IPS-18c (cell line): ENCODE data around the gene CTNNA3.
"Not testable (repeated sequence)": the region's sequence is repeated elsewhere in the genome, so short reads cannot be mapped to it uniquely, and the experiment has no call there.

Experiments used
- H3K4me3 ChIP-seq: 2 replicates; pipeline ENCODE4 v1.7.0; 2013; ENCODE audit warnings: low read depth, mild to moderate bottlenecking, low read length, moderate library complexity; ENCODE audit not compliant: insufficient read depth
- H3K9me3 ChIP-seq: one replicate; pipeline ENCODE4 v1.6.1; 2013; ENCODE audit warnings: mild to moderate bottlenecking, low read length, moderate library complexity; ENCODE audit not compliant: control insufficient read depth, insufficient read depth

The CTNNA3 gene

DNA sequence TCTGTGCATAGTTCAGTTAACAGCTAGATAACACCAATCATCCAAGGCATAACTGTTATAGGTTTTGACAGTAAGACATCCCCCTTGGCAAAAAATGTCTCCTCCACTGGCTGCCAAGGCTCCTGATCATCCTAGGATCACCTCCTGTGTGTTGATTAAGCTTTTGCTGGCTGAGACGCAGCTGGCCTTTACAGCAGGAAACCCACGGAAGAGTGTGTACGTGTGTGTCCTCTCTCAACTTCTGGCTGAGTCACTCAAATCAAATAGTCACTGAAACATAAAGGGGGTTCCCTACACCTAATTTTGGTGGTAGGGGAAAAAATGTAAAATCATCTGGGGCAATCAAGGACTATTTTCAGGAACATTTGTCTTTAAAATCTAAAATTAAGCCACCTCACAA lies 208.8 kb downstream of the CTNNA3 start:
- H3K9me3 ChIP-seq = no peaks in the 10 kb centered on the region
- no peak overlapping the region for H3K4me3 ChIP-seq

DNA sequence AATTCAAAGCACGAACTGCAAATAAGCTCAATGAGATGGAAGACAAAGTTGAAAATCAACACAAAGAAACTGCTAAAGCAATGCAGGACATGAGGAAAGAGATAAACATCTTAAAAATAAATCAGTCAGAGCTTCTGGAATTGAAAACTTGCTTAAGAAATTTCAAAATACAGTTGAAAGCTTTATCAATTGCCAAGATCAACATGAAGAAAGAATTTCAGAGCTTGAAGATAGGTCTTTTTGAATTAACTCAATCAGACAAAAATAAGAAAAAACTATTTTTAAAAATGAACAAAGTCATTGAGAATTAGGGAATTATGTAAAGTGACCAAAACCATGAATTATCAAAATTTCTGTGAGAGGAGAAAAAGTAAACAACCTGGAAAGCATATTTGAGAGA lies 218.1 kb downstream of the CTNNA3 start:
- Histone ChIP-seq H3K9me3 (no peaks in the 10 kb centered on the region), H3K4me3 (no peak overlapping the region)

DNA sequence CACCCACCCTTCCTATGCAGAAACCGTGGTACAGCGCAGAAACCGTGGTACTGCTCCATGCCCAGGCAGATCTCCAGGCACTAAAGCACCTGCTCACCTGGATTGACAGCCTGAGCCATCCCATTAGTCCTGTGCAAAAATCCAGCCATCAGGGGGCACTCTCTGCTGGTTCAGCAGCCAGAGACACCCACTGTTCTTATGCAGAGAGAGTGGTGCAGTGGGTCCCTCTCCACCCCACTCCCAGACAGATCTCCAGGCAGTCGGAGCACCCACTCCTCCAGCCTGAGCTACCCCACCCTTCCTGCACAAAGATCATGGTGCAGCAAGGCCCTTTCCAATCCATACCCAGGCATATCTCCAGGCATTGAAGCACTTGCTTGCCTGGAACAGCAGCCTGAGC lies 219.8 kb downstream of the CTNNA3 start:
- Histone ChIP-seq H3K9me3 (no peaks in the 10 kb centered on the region), H3K4me3 (no peak overlapping the region)

DNA sequence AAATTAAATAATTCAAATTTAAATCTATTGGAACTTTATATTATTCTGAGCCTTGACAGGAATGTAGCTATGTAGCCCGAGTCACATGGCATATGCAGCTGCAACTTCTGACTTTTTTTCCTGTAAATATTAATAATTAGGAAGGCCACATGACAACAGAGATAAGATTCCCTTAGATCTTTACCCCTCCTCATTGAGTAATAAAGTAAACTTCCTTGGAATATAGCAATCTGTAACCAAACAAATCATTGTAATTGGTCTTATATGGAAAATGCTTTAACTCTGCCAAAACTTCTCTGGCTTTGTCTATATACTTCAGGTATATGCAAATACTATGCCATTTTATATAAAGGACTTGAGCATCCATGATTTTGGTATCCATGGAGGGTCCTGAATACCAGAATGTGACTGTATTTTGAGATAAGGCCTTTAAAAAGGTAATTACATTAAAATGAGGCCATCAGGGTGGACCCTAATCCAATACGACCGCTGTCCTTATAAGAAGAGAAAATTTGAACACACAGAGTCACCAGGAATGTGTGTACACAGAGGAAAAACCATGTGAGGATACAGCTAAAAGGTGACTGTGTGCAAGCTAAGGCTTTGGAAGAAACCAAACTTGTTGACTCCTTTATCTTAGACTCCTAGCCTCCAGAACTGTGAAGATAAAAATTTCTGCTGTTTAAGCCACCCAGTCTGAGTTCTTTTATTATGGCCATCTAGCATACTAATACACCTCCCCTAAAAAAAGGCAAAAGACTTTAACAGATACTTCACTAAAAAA lies 222.0 kb downstream of the CTNNA3 start:
- Histone ChIP-seq H3K9me3 (no peaks in the 10 kb centered on the region), H3K4me3 (no peak overlapping the region)

DNA sequence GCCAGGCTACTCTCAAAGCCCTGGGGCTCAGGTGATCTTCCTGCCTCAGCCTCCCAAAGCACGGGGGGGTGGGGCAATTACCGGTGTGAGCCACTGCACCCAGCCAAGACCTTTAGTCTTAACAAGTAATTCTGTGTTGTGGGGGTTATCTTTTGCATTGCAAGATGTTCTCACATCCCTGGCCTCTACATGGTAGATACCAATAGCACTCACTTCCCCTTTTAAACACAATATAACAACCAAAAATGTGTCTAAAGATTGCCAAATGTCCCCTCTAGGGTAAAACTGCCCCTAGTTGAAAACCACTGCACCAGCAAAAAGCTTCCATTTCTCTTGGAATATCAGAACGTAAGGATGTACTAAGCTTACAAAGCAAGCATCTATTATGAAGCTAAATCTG lies 225.0 kb downstream of the CTNNA3 start:
- H3K9me3 ChIP-seq = no peaks in the 10 kb centered on the region
- no peak overlapping the region for H3K4me3 ChIP-seq

DNA sequence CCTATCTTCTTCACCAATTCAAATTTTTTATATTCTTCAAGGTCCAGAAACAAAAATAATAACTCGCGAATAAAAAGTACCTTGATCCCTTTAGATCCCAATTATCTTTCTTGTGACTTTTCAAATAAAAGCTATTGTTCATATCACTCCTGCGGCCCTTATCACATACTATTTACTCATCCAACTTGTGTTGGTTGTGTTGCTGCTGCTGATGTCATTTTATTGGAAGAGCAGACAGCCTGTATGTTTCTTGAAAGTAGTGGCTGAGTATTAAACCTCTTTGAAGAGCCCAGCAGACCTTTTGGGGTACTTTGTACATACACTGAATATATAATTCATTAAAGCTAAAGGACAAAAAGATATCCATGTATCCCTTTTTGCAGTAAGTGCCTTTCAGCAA lies 231.7 kb downstream of the CTNNA3 start:
- no peak overlapping the region for H3K4me3 ChIP-seq

DNA sequence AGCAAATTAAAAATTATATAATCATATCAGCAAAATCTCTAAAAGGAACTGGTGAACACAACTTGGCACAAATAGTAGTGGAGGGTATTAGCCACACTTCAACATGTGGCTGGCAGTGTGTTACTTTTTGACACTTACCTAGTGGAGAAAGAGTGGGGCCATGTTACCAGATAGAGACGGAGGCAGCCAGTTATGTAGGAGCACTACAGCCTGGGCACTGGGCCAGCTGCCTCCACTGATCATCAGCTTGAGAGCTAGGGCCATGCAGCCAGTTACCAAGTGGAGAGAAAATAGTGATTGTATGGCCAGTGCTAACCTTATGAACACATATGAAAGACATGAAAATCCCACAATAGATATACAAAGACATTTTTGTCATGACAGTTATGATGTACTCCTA lies 243.1 kb downstream of the CTNNA3 start:
- Histone ChIP-seq H3K4me3 (no peak overlapping the region), H3K9me3 (no peaks in the 10 kb centered on the region)

More for the DNA sequence above, 231.7 kb downstream of the CTNNA3 start:
- no peaks in the 10 kb centered on the region for H3K9me3 ChIP-seq

DNA sequence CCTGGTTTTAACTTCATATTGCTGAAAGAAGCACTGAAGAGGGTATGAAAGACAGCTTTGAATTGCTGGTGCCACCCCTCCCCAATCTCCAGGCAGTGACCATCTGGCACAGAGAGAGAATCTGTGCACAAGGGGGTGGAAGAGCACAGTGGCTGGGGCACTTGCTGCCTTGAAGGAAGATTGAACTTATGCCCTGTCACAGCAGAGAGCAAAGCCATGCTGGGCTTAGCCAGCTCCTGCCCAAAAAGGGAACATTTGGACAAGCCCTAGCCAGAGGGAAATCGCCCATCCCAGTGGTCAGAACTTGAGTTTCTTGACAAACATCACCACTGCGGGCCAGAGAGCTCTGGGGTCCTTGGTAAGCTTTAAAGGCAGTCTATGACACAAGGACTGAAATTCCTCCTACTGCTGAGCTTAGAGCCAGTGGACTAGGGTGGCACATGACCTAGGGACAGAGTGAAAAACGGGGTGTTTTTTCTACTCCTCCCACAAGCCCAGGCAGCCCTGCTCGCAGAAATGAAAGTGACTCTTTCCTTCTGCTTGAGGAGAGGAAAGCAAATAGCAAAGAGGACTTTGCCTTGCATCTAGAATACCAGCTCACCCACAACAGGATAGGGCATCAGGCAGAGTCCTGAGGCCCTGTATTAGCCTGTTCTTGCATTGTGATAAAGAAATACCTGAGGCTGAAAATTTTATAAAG lies 257.2 kb downstream of the CTNNA3 start:
- no peaks in the 10 kb centered on the region for H3K9me3 ChIP-seq
- H3K4me3 ChIP-seq = no peak overlapping the region

DNA sequence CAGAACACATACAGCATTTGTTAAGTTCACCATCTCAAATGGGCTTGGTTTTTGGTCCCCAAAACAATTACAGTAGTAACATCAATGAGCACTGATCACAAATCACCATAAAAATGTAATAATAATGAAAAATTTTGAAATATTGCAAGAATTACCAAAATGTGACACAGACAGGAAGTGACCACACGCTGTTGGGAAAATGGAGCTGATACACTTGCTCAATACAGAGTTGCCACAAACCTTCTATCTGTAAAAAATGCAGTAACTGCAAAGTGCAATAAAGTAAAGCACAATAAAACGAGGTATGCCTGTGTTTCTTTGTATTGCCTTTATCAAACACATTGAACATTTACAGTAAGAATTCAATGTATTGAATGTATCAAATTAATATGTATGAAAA lies 262.7 kb downstream of the CTNNA3 start:
- Histone ChIP-seq H3K9me3 (no peaks in the 10 kb centered on the region), H3K4me3 (no peak overlapping the region)

DNA sequence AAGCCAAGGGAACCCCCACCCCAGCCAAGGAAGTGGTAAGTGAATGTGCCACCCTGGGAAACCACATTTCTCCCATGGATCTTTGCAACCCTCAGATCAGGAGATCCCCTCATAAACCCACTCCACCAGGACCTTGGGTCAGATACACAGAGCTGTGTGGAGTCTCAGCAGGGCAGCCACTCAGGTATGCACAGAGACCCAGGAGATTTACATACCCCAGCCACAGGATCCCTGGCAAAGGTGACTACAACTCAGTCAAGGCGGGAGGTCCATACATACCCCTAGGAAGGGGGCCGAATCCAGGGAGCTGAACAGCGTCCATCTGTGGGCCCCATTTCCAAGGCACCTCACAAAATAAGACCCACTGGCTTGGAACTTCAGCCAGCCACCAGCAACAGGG lies 293.4 kb downstream of the CTNNA3 start:
- no peak overlapping the region; the same call in 1 of the 2 replicates for H3K4me3 ChIP-seq
- peaks cover 5% of the 10 kb centered on the region for H3K9me3 ChIP-seq

DNA sequence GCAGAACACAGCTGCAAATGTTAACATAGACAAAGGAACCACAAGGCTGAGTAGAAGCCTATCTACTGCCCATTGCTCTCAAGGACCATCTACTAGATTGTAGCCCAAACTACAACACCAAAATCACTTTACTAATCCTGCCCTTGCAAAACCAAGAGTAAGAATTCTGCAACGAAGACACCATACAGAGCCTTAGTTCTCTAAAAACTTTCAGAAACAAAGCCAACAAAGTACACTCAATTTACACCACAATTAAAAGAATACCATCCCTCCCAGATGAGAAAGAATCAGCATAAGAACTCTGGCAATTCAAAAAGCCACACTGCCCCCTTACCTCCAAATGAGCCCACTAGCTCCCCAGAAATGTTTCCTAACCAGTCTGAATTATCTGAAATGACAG lies 294.3 kb downstream of the CTNNA3 start:
- no peak overlapping the region for H3K4me3 ChIP-seq
- peaks cover 8% of the 10 kb centered on the region for H3K9me3 ChIP-seq

DNA sequence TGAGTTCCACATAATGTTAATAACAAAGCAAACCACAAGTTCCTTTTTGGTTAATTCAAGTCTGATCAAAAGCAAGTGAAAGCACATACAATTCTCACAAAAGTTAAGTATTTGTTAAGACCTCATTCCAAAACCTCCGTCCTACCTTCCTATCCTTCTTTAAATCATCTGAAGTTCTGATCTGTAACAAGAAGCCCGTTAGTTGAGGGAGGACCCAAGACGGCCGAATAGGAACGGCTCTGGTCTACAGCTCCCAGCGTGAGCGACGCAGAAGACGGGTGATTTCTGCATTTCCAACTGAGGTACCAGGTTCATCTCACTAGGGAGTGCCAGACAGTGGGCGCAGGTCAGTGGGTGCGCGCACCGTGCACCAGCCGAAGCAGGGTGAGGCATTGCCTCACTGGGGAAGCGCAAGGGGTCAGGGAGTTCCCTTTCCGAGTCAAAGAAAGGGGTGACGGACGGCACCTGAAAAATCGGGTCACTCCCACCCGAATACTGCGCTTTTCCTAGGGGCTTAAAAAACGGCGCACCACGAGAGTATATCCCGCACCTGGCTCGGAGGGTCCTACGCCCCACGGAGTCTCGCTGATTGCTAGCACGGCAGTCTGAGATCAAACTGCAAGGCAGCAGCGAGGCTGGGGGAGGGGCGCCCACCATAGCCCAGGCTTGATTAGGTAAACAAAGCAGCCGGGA lies 309.0 kb downstream of the CTNNA3 start:
- H3K9me3 ChIP-seq = not testable (repeated sequence)
- H3K4me3 ChIP-seq = peak overlapping the region; percentile 40; the same call in 1 of the 2 replicates

DNA sequence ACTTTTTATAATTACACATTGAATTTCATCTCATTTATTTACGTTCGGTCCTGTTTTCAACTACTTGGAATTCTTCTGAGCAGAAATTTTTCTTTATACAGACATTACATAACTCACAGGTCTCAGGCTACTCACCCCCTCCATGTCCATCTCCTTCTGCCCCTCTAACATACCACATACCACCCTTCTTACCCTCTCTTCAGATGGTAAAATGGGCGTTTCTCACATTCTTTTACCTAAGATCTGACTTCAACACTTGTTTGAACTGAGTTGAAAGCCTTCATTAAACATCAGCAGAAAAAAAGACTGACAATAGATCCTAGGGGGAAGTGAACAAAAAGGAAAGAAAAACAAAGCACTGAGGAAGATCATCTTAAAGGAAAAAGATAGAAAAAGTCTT lies 309.7 kb downstream of the CTNNA3 start:
- no peak overlapping the region for H3K4me3 ChIP-seq
- H3K9me3 ChIP-seq = no peaks in the 10 kb centered on the region

DNA sequence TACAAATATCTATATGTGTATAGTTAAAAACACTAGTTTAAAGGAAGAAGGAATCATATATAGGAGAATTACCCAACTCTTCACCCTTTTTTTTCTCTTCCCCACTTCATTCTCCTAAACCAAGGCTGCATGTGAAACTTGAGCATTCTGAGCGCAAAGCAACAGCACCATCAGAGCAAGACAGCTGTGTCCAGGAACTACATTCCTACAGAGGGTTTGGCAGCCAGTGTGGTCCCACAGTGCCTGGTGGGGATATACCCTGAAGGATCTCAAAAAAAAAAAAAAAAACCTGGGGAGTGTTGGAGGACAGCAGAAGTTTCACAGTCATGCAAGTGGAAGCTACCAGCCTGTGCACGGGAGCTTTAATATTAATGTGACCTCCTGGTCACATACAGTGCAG lies 310.4 kb downstream of the CTNNA3 start:
- Histone ChIP-seq H3K9me3 (no peaks in the 10 kb centered on the region), H3K4me3 (no peak overlapping the region)

DNA sequence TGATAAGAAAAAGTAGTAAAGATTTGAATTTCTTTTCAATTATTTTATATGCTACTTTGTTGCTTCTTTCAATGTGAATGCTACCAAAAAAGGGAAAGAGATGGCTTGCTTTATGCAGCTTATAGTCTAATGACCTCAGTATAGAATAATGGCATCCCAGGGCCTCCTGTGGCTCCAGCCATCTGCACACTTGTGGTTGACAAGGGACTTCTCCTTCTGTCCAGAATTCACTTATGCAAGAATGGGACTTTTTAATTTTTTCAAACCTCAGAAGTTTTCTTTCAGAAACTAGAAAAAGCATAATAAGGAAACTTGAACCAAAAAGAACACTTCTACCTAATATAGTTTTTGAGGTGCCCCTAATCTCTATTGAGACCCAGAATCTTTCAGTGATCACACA lies 310.9 kb downstream of the CTNNA3 start:
- H3K9me3 ChIP-seq = no peaks in the 10 kb centered on the region
- no peak overlapping the region for H3K4me3 ChIP-seq

DNA sequence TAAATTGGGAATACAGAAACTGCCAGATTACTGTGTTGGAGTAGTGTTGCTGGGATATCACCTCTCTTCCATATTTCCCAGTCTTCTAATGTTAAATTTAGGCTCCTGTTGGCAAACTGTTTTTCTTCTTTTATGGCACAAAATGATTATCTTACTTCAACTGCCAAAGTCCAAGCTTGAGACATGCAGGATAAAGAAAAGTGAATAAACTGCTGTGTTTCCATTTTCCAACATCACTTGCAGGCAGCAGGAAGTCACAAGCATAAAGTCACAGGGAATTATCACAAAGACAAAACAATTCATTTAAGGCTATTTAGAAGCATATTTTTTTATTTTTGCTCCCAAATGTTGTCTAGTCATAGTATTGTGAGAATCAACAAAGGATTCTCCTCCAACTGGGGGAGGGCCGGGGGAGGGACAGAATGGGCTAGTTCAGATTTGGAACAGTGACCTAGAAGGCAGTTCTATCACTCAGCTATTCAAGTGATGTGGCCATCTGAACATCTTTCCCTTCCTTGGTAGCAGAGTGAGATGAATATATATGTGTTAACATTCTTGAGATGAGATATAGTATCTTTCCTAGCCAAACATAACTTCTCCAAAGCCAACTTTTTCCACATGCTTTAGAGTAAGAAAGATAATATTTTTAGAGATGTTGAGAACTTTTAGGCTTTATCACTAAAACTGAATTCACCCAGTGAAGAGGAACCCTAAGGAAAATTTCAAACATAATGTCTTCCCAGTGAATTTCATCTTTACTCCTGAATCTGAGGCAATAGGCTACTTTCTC lies 364.7 kb downstream of the CTNNA3 start:
- Histone ChIP-seq H3K9me3 (no peaks in the 10 kb centered on the region), H3K4me3 (no peak overlapping the region)
